Activated CD8-positive, alpha-beta T cell treated with anti-CD3 and anti-CD28 coated beads, Interleukin-2, amount 10 ng/mL, durations not matched to agents 7 days and 5 days (primary cell): ENCODE results near the gene RERE. TPM values are rescaled to one million over a fixed set of nuclear protein-coding genes. Genes with fewer than 3 reads are reported as not detected.

Experiments used
- ATAC-seq: fragments of 150-1000 bp; cut with Tn5 transposase; one replicate; pipeline ENCODE4 v1.10.0; 2021; ENCODE audit warnings: moderate library complexity
- CTCF ChIA-PET: fragments of 350-600 bp; sonication (Branson Sonifier 250); formaldehyde crosslinking; loops from one replicate; lab custom pipeline; 2021; ENCODE audit warnings: antibody characterized with exemption; lab: Charles Lee
- POLR2A ChIA-PET: fragments of 350-600 bp; sonication (Branson Sonifier 250); formaldehyde crosslinking; loops from one replicate; lab custom pipeline; 2021; ENCODE audit warnings: antibody characterized with exemption; lab: Charles Lee
- DNase-seq: peaks from one replicate; pipeline ENCODE4 v3.0.0-alpha.2; 2020
- H3K27ac Mint-ChIP-seq: one replicate; pipeline ENCODE4 v1.8.0; 2021; ENCODE audit warnings: mild to moderate bottlenecking, mixed read lengths
- H3K27me3 Mint-ChIP-seq: one replicate; pipeline ENCODE4 v1.8.0; 2021; ENCODE audit warnings: low read depth, mixed read lengths
- H3K36me3 Mint-ChIP-seq: one replicate; pipeline ENCODE4 v1.8.0; 2021; ENCODE audit warnings: low read depth, mixed read lengths
- H3K4me1 Mint-ChIP-seq: one replicate; pipeline ENCODE4 v1.8.0; 2021; ENCODE audit warnings: low read depth, mixed read lengths
- H3K4me3 Mint-ChIP-seq: one replicate; pipeline ENCODE4 v1.8.0; 2021; ENCODE audit warnings: mild to moderate bottlenecking, mixed read lengths
- H3K9me3 Mint-ChIP-seq: one replicate; pipeline ENCODE4 v1.8.0; 2022; ENCODE audit warnings: mixed read lengths; ENCODE audit not compliant: insufficient read depth
- total RNA-seq, 2 experiments: library from RNA; stranded (reverse); gene quantifications; one replicate each; pipeline ENCODE4 v1.2.3, GENCODE V29; 2021

Gene RERE
- total RNA-seq, 2 experiments from 2014 or later = 37.4 to 44.7 TPM

DNA sequence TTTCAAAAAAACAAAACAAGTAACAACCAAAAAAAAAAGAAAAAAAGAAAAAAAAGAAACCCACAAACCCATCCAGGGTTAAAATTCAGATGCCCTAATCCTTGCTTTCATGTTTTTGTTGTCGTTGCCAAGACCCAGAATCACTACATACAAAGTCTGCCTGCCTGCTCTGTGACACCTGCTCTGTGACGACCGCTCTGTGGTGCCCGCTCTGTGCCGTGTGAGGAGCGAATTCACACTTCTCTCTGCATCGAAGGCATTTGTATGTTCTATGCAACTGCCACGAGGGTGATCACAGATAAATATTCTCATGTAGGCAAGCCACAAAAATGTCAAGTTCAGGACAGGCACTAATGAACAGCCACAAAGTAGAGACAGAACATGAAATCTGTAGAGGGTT is 321.0 kb downstream of the RERE start:
- Mint-ChIP-seq H3K9me3 (no peaks in the 10 kb centered on the region), H3K27me3 (no peaks in the 10 kb centered on the region), H3K4me1 (peaks cover 13% of the 10 kb centered on the region), H3K4me3 (no peak overlapping the region), H3K36me3 (peaks cover 38% of the 10 kb centered on the region), H3K27ac (no peak overlapping the region)
- POLR2A ChIA-PET = no interaction called here
- CTCF ChIA-PET = interaction anchor here (0.6 kb wide), 1 partner anchor 65 kb away, joined by 4 read pairs; no protein-coding TSS in a partner anchor
- ATAC-seq (peak; percentile 36), DNase-seq (no peak)

DNA sequence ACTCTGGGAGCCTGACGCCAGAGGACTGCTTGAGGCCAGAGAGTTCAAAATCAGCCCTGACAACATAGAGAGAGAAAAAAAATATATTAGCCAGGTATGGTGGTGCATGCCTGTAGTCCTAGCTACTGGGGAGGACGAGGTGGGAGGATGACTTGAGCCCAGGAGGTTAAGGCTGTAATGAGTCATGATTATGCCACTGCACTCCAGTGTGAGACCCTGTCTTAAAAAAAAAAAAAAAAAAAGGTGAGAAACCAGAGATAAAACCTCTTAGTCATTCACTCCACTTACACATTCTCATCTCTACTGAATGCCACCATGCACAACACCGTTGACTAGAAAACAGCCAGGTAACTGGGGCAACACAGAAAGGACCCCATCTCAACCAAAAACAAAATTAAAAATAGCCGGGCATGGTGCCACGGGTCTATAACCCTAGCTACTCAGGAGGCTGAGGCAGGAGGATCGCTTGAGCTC is 321.5 kb downstream of the RERE start:
- no peaks in the 10 kb centered on the region for H3K27me3 Mint-ChIP-seq
- CTCF ChIA-PET = interaction anchor here (0.6 kb wide), 1 partner anchor 65 kb away, joined by 4 read pairs; no protein-coding TSS in a partner anchor
- peaks cover 38% of the 10 kb centered on the region for H3K36me3 Mint-ChIP-seq
- ATAC-seq (peak; percentile 53), DNase-seq (no peak)
- H3K27ac Mint-ChIP-seq = no peak overlapping the region
- POLR2A ChIA-PET = no interaction called here
- H3K9me3 Mint-ChIP-seq = no peaks in the 10 kb centered on the region
- no peak overlapping the region for H3K4me3 Mint-ChIP-seq
- H3K4me1 Mint-ChIP-seq = peaks cover 13% of the 10 kb centered on the region

DNA sequence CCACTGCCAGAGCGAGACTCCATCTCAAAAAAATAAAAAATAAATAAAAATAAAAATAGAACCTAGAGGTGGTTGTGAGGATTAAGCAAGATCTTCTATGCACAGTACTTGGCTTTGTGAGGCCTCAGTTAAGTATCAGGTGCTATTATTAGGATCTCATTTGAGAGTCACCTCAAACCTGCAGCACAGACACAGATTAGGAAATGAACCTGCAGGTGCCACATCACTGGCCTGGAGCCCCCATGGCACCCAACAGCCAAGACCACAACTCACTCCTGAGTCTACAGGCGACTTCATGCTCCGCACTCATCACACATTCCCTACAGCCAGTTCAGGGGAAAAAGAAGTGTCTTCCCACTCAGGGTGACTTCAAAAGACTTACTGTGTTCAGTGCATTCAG is 322.8 kb downstream of the RERE start:
- H3K4me3 Mint-ChIP-seq = no peak overlapping the region
- no peak for ATAC-seq
- CTCF ChIA-PET = no interaction called here
- no peak for DNase-seq
- H3K9me3 Mint-ChIP-seq = no peaks in the 10 kb centered on the region
- H3K27me3 Mint-ChIP-seq = no peaks in the 10 kb centered on the region
- no peak overlapping the region for H3K27ac Mint-ChIP-seq
- POLR2A ChIA-PET = no interaction called here
- peaks cover 13% of the 10 kb centered on the region for H3K4me1 Mint-ChIP-seq
- peaks cover 36% of the 10 kb centered on the region for H3K36me3 Mint-ChIP-seq

DNA sequence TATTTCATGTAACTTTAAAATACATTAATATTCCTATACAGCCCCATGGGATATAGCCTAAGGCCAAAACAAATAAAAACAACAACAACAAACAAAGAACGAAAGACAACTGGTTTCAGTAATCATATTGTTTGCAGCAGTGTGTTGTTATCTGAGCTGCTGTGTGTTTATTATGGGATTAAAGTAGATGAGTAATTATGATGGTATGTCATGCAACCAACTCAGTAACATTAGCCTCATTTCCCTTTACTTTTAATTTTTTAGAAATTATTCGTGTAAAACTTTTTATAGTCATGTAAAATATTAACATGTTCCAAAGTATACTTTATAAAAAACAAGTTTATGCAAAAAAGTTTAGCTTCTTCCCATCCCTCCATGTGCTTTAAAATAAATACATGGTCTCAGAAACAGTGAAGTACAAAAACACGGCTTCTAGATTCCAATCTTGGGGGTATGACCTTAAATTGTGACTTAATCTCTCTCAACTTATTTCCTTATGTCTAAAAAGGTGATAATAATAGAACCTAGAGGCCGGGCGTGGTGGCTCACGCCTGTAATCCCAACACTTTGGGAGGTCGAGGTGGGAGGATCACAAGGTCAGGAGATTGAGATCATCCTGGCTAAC is 323.4 kb downstream of the RERE start:
- no peaks in the 10 kb centered on the region for H3K9me3 Mint-ChIP-seq
- peaks cover 13% of the 10 kb centered on the region for H3K4me1 Mint-ChIP-seq
- DNase-seq (no peak), ATAC-seq (no peak)
- ChIA-PET POLR2A (no interaction called here), CTCF (no interaction called here)
- H3K4me3 Mint-ChIP-seq = no peak overlapping the region
- H3K27me3 Mint-ChIP-seq = no peaks in the 10 kb centered on the region
- H3K27ac Mint-ChIP-seq = no peak overlapping the region
- H3K36me3 Mint-ChIP-seq = peaks cover 35% of the 10 kb centered on the region

DNA sequence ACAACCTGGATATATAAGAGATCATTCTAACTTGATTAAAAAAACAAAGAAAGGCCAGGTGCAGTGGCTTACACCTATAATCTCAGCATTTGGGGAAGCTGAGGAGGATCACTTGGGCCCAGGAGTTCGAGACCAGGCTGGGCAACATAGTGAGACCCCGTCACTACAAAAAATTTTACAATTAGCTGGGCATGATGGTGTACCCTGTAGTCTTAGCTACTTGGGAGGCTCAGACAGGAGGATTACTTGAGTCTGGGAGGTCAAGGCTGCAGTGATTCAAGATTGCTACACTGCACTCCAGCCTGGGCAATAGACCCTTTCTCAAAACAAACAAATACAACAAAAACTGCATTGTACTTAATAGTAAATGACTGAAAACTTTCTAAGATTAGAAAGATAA is 330.2 kb downstream of the RERE start:
- DNase-seq = no peak
- H3K36me3 Mint-ChIP-seq = peaks cover 5% of the 10 kb centered on the region
- H3K4me3 Mint-ChIP-seq = no peak overlapping the region
- no peaks in the 10 kb centered on the region for H3K27me3 Mint-ChIP-seq
- ATAC-seq = no peak
- ChIA-PET POLR2A (no interaction called here), CTCF (no interaction called here)
- H3K27ac Mint-ChIP-seq = no peak overlapping the region
- no peaks in the 10 kb centered on the region for H3K4me1 Mint-ChIP-seq
- H3K9me3 Mint-ChIP-seq = no peaks in the 10 kb centered on the region

DNA sequence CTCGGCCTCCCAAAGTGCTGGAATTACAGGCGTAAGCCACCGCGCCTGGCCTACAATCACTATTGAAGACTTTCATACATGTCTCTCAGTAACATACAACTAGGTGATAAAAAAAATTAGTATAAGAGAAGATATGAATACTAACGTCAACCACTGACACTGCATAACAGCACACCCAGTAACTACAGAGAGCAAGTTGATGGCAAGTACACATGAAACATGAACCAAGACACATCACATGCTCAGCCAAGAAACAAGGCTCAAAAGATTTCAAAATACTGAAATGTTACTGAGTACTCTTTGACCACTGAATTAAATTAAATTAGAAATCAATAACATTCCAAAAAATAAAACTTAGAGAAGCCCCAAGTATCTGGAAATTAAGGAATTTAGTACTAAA is 331.4 kb downstream of the RERE start:
- ChIA-PET POLR2A (no interaction called here), CTCF (no interaction called here)
- no peaks in the 10 kb centered on the region for H3K9me3 Mint-ChIP-seq
- H3K36me3 Mint-ChIP-seq = peaks cover 3% of the 10 kb centered on the region
- no peaks in the 10 kb centered on the region for H3K4me1 Mint-ChIP-seq
- ATAC-seq (no peak), DNase-seq (no peak)
- H3K27me3 Mint-ChIP-seq = no peaks in the 10 kb centered on the region
- H3K4me3 Mint-ChIP-seq = no peak overlapping the region
- H3K27ac Mint-ChIP-seq = no peak overlapping the region

DNA sequence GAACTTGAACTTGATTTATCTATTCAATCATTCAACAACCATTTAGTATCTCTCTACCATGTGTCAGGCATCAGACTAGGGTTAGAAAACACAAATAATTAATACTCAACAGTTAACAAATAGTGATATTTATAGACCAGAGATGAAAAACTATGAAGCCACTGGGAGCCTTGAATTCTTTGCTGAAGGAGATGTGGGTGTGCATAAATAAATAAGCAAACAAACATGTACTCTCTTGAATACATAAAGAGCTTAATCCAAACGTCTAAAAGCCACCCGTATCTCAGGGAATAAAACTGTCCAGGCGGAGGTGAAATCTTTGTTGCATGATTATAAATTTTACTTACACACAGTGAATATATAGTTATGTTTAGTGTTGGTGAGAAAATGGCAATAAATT is 333.9 kb downstream of the RERE start:
- peaks cover 3% of the 10 kb centered on the region for H3K36me3 Mint-ChIP-seq
- no peaks in the 10 kb centered on the region for H3K27me3 Mint-ChIP-seq
- H3K27ac Mint-ChIP-seq = no peak overlapping the region
- no peak for DNase-seq
- no peaks in the 10 kb centered on the region for H3K9me3 Mint-ChIP-seq
- H3K4me3 Mint-ChIP-seq = no peak overlapping the region
- POLR2A ChIA-PET = interaction anchor here (1.1 kb wide), 1 partner anchor 76 kb away, joined by 3 read pairs; no protein-coding TSS in a partner anchor
- CTCF ChIA-PET = interaction anchor here (0.7 to 1.0 kb wide), 2 partner anchors 9 to 10 kb away, joined by 3 read pairs; no protein-coding TSS in a partner anchor
- no peaks in the 10 kb centered on the region for H3K4me1 Mint-ChIP-seq
- no peak for ATAC-seq

DNA sequence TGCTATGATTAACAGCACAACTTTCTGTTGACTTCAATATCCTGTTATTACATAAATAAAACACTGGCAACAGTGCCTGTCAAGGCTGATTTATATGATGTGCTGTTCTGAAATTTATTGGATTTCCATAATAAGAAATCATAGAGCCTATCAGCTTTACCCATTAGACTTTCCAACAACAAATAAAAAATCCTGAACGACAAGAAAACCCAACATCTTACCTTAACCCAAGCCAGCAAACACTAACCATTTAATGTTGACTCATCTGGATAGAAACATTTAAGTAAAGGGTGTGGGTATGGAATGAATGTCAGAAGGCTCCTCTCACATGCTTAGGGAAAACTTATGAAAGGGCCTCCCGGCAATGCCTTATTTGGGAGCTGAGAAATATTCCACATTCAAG is 334.5 kb downstream of the RERE start:
- CTCF ChIA-PET = interaction anchor here (1.0 kb wide), 1 partner anchor 9 kb away, joined by 3 read pairs; no protein-coding TSS in a partner anchor
- peaks cover 3% of the 10 kb centered on the region for H3K4me1 Mint-ChIP-seq

DNA sequence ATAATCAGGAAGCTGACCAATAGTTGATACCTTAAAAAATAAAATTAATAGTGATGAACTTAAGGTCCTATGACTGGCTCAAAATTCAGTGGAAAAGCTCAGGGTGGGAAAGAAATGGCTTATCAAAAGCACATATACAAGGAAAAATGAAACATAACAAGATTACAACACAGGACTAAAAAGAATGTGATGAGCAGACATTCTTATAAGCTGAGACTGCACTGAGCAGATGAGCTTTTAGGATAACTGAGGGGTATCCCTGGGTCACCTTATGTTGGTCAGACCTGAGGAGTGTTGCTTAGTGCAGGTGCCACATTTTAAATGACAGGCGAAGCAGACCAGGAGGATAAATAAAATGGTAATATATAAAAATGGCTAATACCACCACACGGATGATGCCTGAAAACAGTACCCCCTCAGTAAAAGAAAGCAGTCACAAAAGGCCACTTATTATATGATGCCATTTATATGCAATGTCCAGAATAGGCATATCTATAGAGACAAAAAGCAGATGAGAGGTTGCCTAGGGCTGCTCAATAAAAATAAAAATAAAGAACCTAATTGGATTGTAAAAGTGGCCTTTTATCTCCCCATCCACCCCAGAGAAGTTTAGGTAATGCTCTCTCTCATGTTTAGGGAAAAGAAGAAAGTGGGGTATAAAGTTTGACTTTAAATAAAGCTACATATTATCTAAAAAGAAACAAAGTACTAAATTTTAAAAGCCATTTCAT is 335.6 kb downstream of the RERE start:
- ChIA-PET CTCF (no interaction called here), POLR2A (no interaction called here)
- no peaks in the 10 kb centered on the region for H3K9me3 Mint-ChIP-seq

More for the DNA sequence above, 334.5 kb downstream of the RERE start:
- ATAC-seq = no peak
- POLR2A ChIA-PET = interaction anchor here (0.6 to 1.1 kb wide), 2 partner anchors 76 to 1081 kb away, joined by 3 read pairs; no protein-coding TSS in a partner anchor
- Mint-ChIP-seq H3K4me3 (no peak overlapping the region), H3K27ac (no peak overlapping the region), H3K36me3 (peaks cover 3% of the 10 kb centered on the region), H3K9me3 (no peaks in the 10 kb centered on the region), H3K27me3 (no peaks in the 10 kb centered on the region)
- no peak for DNase-seq

DNA sequence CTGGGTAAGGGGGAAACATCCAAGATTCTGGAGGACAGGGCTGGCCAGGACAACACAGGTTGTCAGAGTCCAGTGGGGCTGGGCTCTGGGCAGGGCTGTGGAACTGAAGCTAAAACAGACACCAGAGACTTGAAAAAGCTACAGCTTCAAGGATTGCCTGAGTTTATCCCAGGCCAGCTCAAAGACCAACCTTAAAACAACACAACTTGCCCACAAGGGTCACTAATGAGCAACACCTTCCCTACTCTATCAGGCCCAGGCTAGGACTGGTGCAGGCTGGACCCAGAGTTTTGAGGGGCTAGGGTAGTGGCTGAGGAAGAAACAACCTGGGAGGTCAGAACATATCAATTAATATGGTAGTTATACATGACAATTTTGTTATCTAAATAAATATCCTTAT is 338.9 kb downstream of the RERE start:
- CTCF ChIA-PET = interaction anchor here (0.8 to 1.9 kb wide), 4 partner anchors 12 to 69 kb away, joined by 3 to 6 read pairs (median 4); no protein-coding TSS in a partner anchor
- no peaks in the 10 kb centered on the region for H3K27me3 Mint-ChIP-seq
- ATAC-seq = no peak

More for the DNA sequence above, 335.6 kb downstream of the RERE start:
- H3K4me3 Mint-ChIP-seq = no peak overlapping the region
- H3K27me3 Mint-ChIP-seq = no peaks in the 10 kb centered on the region
- ATAC-seq (no peak), DNase-seq (no peak)
- no peak overlapping the region for H3K27ac Mint-ChIP-seq
- H3K4me1 Mint-ChIP-seq = peaks cover 14% of the 10 kb centered on the region
- H3K36me3 Mint-ChIP-seq = peaks cover 3% of the 10 kb centered on the region

DNA sequence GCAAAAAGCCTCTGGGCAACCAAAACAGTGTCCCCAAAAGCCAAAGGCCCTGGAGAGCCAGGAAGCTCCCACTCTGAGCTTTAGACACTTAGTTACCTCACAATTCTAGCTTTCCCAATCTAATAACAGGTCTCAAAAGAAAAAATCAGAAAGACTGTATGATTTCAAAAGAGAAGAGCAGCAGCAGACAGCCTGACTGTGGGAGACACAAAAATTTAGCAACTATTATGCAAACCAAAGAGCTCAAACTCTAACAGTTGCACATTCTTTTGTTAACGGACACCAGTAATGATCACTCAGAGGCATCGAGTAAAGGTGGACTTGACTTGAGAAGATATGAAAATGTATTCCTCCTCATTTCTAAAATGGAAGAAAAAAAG is 339.5 kb downstream of the RERE start:
- no peak overlapping the region for H3K4me3 Mint-ChIP-seq
- no peak for DNase-seq
- ChIA-PET POLR2A (interaction anchor here (0.6 to 0.9 kb wide), 4 partner anchors 27 to 48 kb away, joined by 3 to 4 read pairs (median 3); no protein-coding TSS in a partner anchor), CTCF (interaction anchor here (0.7 to 1.9 kb wide), 5 partner anchors 11 to 87 kb away, joined by 3 to 6 read pairs (median 3); no protein-coding TSS in a partner anchor)
- H3K27me3 Mint-ChIP-seq = no peaks in the 10 kb centered on the region
- no peak for ATAC-seq
- peaks cover 39% of the 10 kb centered on the region for H3K4me1 Mint-ChIP-seq
- H3K27ac Mint-ChIP-seq = no peak overlapping the region
- no peaks in the 10 kb centered on the region for H3K36me3 Mint-ChIP-seq
- no peaks in the 10 kb centered on the region for H3K9me3 Mint-ChIP-seq

More for the DNA sequence above, 338.9 kb downstream of the RERE start:
- DNase-seq = no peak
- no peak overlapping the region for H3K4me3 Mint-ChIP-seq
- H3K27ac Mint-ChIP-seq = no peak overlapping the region
- POLR2A ChIA-PET = interaction anchor here (0.6 to 1.0 kb wide), 4 partner anchors 10 to 48 kb away, joined by 3 read pairs; no protein-coding TSS in a partner anchor
- peaks cover 33% of the 10 kb centered on the region for H3K4me1 Mint-ChIP-seq
- no peaks in the 10 kb centered on the region for H3K9me3 Mint-ChIP-seq
- H3K36me3 Mint-ChIP-seq = no peaks in the 10 kb centered on the region
